GM12874 (cell line): ENCODE measurements around the gene COX4I2.

ENCODE experiments used
- TF ChIP-seq, protein P1 (sequence below): IDR thresholded peaks from 2 replicates; pipeline ENCODE4 v1.5.1; 2011; ENCODE audit warnings: low read depth, mild to moderate bottlenecking, control low read depth, low read length, moderate library complexity; ENCODE audit not compliant: insufficient read depth

Gene COX4I2

DNA sequence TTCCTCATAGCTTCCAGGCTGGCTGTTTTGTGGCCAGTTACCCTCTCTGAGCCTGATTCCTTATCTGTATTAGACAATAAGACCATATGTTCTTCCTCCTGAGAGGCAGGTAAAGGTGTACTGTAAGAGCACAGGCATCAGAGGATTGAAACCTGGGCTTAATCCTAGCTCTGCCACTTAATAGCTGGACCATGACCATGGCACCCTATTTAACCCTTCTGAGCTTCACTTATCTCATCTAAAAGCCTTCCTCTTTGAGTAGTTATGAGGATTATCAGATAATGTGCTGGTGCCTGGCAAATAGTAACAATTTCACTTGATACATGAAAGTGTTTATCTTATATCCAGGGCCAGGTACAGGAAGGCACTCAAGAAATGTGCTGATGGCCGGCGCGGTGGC is 50.1 kb downstream of the COX4I2 start:
- TF ChIP-seq, protein P1, sequence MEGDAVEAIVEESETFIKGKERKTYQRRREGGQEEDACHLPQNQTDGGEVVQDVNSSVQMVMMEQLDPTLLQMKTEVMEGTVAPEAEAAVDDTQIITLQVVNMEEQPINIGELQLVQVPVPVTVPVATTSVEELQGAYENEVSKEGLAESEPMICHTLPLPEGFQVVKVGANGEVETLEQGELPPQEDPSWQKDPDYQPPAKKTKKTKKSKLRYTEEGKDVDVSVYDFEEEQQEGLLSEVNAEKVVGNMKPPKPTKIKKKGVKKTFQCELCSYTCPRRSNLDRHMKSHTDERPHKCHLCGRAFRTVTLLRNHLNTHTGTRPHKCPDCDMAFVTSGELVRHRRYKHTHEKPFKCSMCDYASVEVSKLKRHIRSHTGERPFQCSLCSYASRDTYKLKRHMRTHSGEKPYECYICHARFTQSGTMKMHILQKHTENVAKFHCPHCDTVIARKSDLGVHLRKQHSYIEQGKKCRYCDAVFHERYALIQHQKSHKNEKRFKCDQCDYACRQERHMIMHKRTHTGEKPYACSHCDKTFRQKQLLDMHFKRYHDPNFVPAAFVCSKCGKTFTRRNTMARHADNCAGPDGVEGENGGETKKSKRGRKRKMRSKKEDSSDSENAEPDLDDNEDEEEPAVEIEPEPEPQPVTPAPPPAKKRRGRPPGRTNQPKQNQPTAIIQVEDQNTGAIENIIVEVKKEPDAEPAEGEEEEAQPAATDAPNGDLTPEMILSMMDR, result no peak

DNA sequence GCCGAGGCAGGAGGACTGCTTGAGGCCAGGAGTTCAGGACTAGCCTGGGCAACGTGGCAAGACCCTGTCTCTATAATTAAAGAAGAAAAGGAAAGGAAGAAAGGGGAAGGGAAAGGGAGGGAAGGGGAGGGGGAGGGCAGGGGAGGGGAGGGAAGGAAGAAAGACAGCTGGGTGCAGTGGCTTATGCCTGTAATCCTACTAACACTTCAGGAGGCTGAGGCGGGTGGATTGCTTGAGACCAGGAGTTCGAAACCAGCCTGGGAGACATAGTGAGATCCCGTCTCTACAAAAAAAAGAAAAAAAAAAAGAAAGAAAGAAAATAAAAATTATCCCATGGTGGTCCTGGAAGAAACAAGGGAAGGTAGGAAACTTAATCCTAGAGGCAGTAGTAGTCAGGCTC is 51.4 kb downstream of the COX4I2 start:
- TF ChIP-seq, protein P1, result no peak

DNA sequence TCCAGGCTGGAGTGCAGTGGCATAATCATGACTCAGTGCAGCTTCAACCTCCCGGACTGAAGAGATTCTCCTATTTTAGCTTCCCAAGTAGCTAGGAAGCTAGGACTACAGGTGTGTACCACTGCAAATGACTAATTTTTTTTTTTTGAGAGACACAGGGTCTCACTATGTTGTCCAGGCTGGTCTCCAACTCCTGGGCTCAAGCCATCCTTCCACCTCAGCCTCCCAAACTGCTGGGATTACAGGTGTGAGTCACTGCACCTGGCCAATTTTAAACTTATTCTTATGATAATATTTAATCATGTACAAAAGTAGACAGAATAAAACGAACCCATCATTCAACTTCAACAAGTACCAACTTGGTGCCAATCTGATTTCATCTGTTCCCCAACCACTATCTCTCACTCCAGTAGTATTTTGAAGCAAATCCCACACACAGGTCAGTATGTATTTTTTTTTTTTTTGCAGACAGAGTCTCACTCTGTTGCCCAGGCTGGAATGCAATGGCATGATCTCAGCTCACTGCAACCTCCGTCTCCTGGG is 52.5 kb downstream of the COX4I2 start:
- TF ChIP-seq, protein P1, result no peak

DNA sequence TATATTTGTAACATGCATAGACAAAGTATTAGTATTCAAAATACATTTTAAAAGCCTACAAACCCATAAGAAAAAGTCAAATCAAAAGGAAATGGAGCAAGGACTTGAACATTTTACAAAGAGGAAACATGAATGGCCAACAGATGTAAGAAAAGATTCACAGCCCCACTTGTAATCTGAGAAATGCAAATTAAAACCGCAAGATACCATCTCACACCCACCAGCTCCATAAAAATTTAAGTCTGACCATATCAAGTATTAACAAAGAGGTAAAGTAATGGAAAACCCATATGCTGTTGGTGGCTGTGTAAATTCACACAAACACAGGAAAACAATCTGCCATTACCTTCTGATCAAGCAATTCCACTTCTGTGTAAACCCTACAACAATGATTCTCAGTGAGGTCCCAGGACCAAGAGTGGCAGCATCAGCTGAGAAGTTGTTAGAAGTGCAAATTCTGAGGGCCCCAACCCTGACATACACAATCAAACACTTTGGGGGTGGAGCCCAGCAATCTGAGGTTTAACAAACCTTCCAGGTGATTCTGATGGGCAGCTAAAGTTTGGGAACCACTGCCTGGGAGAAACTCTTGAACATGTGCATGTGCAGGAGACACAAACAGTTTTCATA is 54.0 kb downstream of the COX4I2 start:
- TF ChIP-seq, protein P1, result no peak

DNA sequence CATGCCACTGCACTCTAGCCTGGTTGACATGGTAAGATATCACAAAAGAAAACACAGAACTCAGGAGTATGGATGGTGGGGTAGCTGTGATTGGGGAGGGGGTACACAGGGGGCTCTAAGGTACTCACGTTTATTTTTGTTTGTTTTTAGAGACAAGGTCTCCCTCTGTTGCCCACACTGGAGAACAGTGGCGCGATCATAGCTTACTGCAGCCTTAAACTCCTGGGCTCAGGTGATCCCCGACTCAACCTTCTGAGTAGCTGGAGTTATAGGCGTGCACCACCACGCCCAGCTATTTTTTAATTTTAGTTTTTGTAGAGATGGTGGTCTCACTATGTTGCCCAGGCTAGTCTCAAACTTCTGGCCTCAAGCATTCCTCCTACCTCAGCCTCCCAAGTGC is 55.7 kb downstream of the COX4I2 start:
- TF ChIP-seq, protein P1, result no peak

DNA sequence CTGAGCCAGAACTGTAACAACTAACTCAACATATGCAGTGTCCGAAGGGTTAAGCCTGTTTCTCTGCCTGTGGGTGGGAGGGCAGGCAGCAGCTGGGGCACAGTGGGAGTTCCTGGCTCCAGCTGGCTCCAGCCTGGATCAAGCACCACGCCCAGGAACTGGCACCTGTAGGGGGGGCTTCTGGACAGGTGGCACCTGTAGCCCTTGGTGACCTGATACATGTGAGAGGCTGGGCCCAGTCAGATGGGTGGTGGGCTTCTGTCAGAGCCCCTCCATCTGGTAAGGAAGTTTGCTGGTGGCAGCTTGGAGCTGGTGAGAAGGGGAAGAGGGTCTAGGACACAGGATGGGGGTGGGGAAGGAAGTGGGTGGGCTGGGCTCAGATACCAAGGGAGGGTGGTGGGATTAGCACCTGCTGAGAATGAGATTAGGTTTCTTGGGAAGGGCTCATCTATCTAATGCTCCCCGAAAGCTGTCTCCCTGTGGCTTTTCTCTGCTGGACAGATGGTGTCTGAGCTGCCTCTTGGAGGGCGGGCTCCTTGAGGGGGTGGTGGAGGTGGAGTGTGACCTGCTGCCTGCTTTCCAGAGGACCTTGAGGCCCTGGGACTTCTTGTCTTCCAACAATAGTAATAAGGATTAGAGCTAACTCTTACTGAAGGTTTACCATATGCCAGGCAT is 56.4 kb downstream of the COX4I2 start:
- TF ChIP-seq, protein P1, result no peak
